DMS 273 treated with DMSO at 0.1 percent for 48 hours (cell line): Measurements from ENCODE around the gene NOL9.

Source experiments
- DNase-seq: peaks from one replicate; lab custom pipeline; 2025; lab: John Stamatoyannopoulos, UW

NOL9 gene

GRCh38 chr1:6521536-6521935, 32.8 kb downstream of the NOL9 start:
- no peak for DNase-seq

- DNase-seq: peak; percentile 83
These were observed 34.2 kb downstream of the NOL9 start for GRCh38 chr1:6519935-6520671.

- peak; percentile 71 for DNase-seq
These were observed 34.8 kb downstream of the NOL9 start for GRCh38 chr1:6519491-6519934.

GRCh38 chr1:6517435-6517851, 36.9 kb downstream of the NOL9 start:
- DNase-seq: no peak

GRCh38 chr1:6515771-6516170, 38.5 kb downstream of the NOL9 start:
- no peak for DNase-seq

GRCh38 chr1:6513320-6513801, 41.0 kb downstream of the NOL9 start:
- no peak for DNase-seq

- DNase-seq: no peak
These were observed 41.4 kb downstream of the NOL9 start for GRCh38 chr1:6512908-6513280.

GRCh38 chr1:6512245-6512907, 41.9 kb downstream of the NOL9 start:
- no peak for DNase-seq

GRCh38 chr1:6511561-6512244, 42.6 kb downstream of the NOL9 start:
- no peak for DNase-seq

- DNase-seq: peak; percentile 40
These were observed 43.3 kb downstream of the NOL9 start for GRCh38 chr1:6511056-6511455.

- DNase-seq: no peak
These were observed 43.8 kb downstream of the NOL9 start for GRCh38 chr1:6510493-6510892.

GRCh38 chr1:6509919-6510291, 44.4 kb downstream of the NOL9 start:
- DNase-seq: no peak

- no peak for DNase-seq
These were observed 44.9 kb downstream of the NOL9 start for GRCh38 chr1:6509220-6509918.

- no peak for DNase-seq
These were observed 45.5 kb downstream of the NOL9 start for GRCh38 chr1:6508816-6509189.

- DNase-seq: no peak
These were observed 46.0 kb downstream of the NOL9 start for GRCh38 chr1:6508154-6508815.

- DNase-seq: no peak
These were observed 46.8 kb downstream of the NOL9 start for GRCh38 chr1:6507461-6507911.

GRCh38 chr1:6507037-6507428, 47.3 kb downstream of the NOL9 start:
- DNase-seq: no peak

- DNase-seq: no peak
These were observed 47.9 kb downstream of the NOL9 start for GRCh38 chr1:6506210-6507036.

- no peak for DNase-seq
These were observed 48.7 kb downstream of the NOL9 start for GRCh38 chr1:6505367-6506209.

- DNase-seq: no peak
These were observed 49.4 kb downstream of the NOL9 start for GRCh38 chr1:6504887-6505286.
